CD4-positive, CD25-positive, alpha-beta regulatory T cell (primary cell): ENCODE results near the gene ANKS6. TPM values are rescaled to one million over a fixed set of nuclear protein-coding genes. Genes with fewer than 3 reads are reported as not detected.
A peak's percentile ranks its signal among the peaks of the same experiment; 100 is the strongest.

Experiments used
- ATAC-seq, 2 donors: fragments of 150-1000 bp; cut with Tn5 transposase; one replicate each; pipeline ENCODE4 v1.10.0; 2021; ENCODE audit warnings: low read depth in 2 of 2, moderate number of reproducible peaks in 2 of 2, moderate library complexity in 1 of 2
- DNase-seq, 3 donors: peaks; one replicate each; pipeline versions ENCODE4 v3.0.0 to v3.0.0-alpha.2; 2012 to 2022; ENCODE audit warnings: mixed read lengths in 1 of 3
- H3K27ac ChIP-seq: one replicate; pipeline ENCODE4 v1.7.0; 2013; ENCODE audit warnings: mild to moderate bottlenecking, low read length; ENCODE audit not compliant: insufficient read depth, poor library complexity, severe bottlenecking
- H3K27me3 ChIP-seq: one replicate; pipeline ENCODE4 v1.7.0; 2013; ENCODE audit warnings: low read length; ENCODE audit not compliant: control insufficient read depth, insufficient read depth
- H3K36me3 ChIP-seq: one replicate; pipeline ENCODE4 v1.7.0; 2013; ENCODE audit warnings: mild to moderate bottlenecking, low read length, moderate library complexity; ENCODE audit not compliant: control insufficient read depth, insufficient read depth
- H3K4me1 ChIP-seq: 2 replicates; pipeline ENCODE4 v1.7.0; 2013; ENCODE audit warnings: mild to moderate bottlenecking, low read length; ENCODE audit not compliant: insufficient read depth, control insufficient read depth, poor library complexity, severe bottlenecking
- H3K4me3 ChIP-seq: one replicate; pipeline ENCODE4 v1.7.0; 2013; ENCODE audit warnings: low read depth, mild to moderate bottlenecking, low read length, moderate library complexity
- H3K9me3 ChIP-seq, 2 experiments: 1 replicate in 1 of 2; 2 replicates in 1 of 2; pipeline ENCODE4 v1.7.0; 2013; ENCODE audit warnings: low read length in 2 of 2, mild to moderate bottlenecking in 1 of 2, moderate library complexity in 1 of 2; ENCODE audit not compliant: control insufficient read depth in 2 of 2
- H3K27ac Mint-ChIP-seq, 3 donors: one replicate each; pipeline ENCODE4 v1.8.0; 2020 to 2022; ENCODE audit warnings: mild to moderate bottlenecking in 3 of 3, mixed read lengths in 3 of 3, moderate library complexity in 2 of 3
- H3K27me3 Mint-ChIP-seq: one replicate; pipeline ENCODE4 v1.8.0; 2022; ENCODE audit warnings: mild to moderate bottlenecking, mixed read lengths
- H3K36me3 Mint-ChIP-seq: one replicate; pipeline ENCODE4 v1.8.0; 2020; ENCODE audit warnings: mixed read lengths
- H3K4me1 Mint-ChIP-seq, 4 donors: one replicate each; pipeline ENCODE4 v1.8.0; 2020 to 2022; ENCODE audit warnings: mixed read lengths in 4 of 4, mild to moderate bottlenecking in 1 of 4
- H3K4me3 Mint-ChIP-seq, 4 donors: one replicate each; pipeline ENCODE4 v1.8.0; 2020 to 2022; ENCODE audit warnings: mild to moderate bottlenecking in 4 of 4, mixed read lengths in 4 of 4, moderate library complexity in 3 of 4
- H3K9me3 Mint-ChIP-seq, 7 donors: one replicate each; pipeline ENCODE4 v1.8.0; 2020 to 2022; ENCODE audit warnings: mixed read lengths in 7 of 7, mild to moderate bottlenecking in 3 of 7, moderate library complexity in 2 of 7
- polyA plus RNA-seq, 4 donors: library from polyadenylated mRNA; unstranded; fragments of 300-500 nt; fragmentation: Illumina TruSeq; gene quantifications; one replicate each; pipeline ENCODE4 v1.2.3, GENCODE V29; 2021
- total RNA-seq: library from RNA; stranded (reverse); gene quantifications from one replicate; pipeline ENCODE4 v1.2.3, GENCODE V29; 2022

Gene ANKS6
- total and polyA plus RNA-seq, 5 donors from 2014 or later = 2.4 to 8.2 (median 2.6) TPM

GRCh38 chr9:98780059-98780749 is 16.2 kb downstream of the ANKS6 start:
- H3K36me3 ChIP-seq = no peaks in the 10 kb centered on the region
- H3K27ac ChIP-seq = no peak overlapping the region
- H3K9me3 Mint-ChIP-seq = no peaks in the 10 kb centered on the region
- no peaks in the 10 kb centered on the region for H3K9me3 ChIP-seq
- no peaks in the 10 kb centered on the region for H3K4me1 Mint-ChIP-seq
- no peaks in the 10 kb centered on the region for H3K27me3 Mint-ChIP-seq
- no peak for DNase-seq
- no peak overlapping the region for H3K4me3 ChIP-seq
- peak overlapping the region in 1 of 3 donors; percentile 46 for H3K27ac Mint-ChIP-seq
- no peaks in the 10 kb centered on the region for H3K27me3 ChIP-seq
- no peak for ATAC-seq
- no peaks in the 10 kb centered on the region for H3K4me1 ChIP-seq
- H3K36me3 Mint-ChIP-seq = peaks cover 22% of the 10 kb centered on the region
- H3K4me3 Mint-ChIP-seq = no peak overlapping the region

DNA sequence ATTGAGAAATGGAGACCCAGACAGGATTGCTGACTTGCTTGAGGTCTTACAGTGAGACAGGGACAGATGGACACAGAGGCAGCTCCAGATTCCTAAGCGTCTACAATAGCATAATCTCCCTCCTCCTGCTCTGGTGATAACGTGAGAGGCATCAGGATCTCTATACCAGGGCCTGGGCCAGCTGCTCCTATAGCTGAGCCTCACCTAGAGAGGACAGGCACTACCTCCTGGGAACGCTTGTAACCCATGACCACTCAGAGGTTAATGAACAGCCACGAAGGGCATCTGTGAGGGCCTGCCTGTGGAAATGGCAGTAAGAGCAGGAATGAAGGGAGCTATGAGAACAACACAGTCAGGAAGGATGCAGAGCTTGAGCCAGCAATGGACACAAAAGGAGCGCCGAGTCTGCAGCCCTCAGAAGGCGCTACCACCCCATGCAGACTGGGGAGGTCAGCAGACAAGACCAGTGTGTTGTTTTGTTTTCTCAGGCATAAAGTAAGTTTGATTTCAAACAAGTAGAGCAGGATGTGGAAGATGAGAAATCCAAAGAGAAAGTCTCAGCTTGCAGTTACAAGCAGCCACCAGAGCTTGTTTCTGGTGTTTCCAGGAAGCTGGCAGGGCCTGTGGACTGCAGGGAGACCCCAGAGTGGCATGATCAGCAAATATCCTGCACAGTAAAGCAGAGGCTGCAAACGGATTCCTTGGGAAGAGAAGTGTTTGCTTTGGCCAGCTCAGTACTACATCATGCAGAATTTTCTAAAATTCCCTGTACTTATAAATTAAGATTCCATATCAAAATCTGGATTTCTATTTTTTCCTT is 17.4 kb downstream of the ANKS6 start:
- DNase-seq = no peak
- H3K36me3 Mint-ChIP-seq = peaks cover 26% of the 10 kb centered on the region
- H3K27ac ChIP-seq = no peak overlapping the region
- H3K9me3 ChIP-seq = no peaks in the 10 kb centered on the region
- H3K27me3 ChIP-seq = no peaks in the 10 kb centered on the region
- no peak overlapping the region for H3K4me3 ChIP-seq
- H3K4me1 Mint-ChIP-seq = no peaks in the 10 kb centered on the region
- H3K4me3 Mint-ChIP-seq = no peak overlapping the region
- H3K9me3 Mint-ChIP-seq = no peaks in the 10 kb centered on the region
- no peak for ATAC-seq
- no peaks in the 10 kb centered on the region for H3K36me3 ChIP-seq
- H3K27me3 Mint-ChIP-seq = no peaks in the 10 kb centered on the region
- H3K27ac Mint-ChIP-seq = no peak overlapping the region
- H3K4me1 ChIP-seq = no peaks in the 10 kb centered on the region

GRCh38 chr9:98778251-98778650 is 18.1 kb downstream of the ANKS6 start:
- Histone ChIP-seq H3K27ac (no peak overlapping the region), H3K27me3 (no peaks in the 10 kb centered on the region), H3K4me1 (no peaks in the 10 kb centered on the region), H3K9me3 (no peaks in the 10 kb centered on the region), H3K36me3 (peaks cover 2% of the 10 kb centered on the region), H3K4me3 (no peak overlapping the region)
- ATAC-seq (no peak), DNase-seq (no peak)
- Mint-ChIP-seq H3K27me3 (no peaks in the 10 kb centered on the region), H3K4me1 (no peaks in the 10 kb centered on the region), H3K4me3 (no peak overlapping the region), H3K9me3 (no peaks in the 10 kb centered on the region), H3K27ac (no peak overlapping the region), H3K36me3 (peaks cover 32% of the 10 kb centered on the region)

DNA sequence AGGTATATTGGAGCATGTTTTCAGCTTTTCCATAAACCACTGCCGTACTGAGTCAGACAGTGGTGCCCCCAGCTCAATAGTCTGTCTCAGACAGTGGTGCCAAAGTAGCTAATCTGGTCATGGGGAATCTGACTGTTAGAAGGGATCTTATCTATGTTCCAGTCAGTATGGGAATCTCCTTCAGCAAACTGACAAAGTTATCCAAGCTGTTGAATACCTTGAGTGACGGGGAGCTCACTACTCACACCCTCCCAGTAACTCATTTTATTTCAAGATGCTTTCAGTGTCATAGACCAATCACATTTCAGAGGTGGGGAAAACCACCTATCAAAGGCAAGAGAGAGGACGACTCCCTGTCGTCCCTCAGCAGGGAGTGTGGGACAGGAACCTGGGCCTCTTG is 18.7 kb downstream of the ANKS6 start:
- Mint-ChIP-seq H3K27ac (no peak overlapping the region), H3K4me3 (no peak overlapping the region), H3K4me1 (no peaks in the 10 kb centered on the region), H3K27me3 (no peaks in the 10 kb centered on the region), H3K9me3 (no peaks in the 10 kb centered on the region), H3K36me3 (peaks cover 39% of the 10 kb centered on the region)
- no peak for DNase-seq
- peaks cover 5% of the 10 kb centered on the region for H3K36me3 ChIP-seq
- H3K9me3 ChIP-seq = no peaks in the 10 kb centered on the region
- no peaks in the 10 kb centered on the region for H3K27me3 ChIP-seq
- no peak for ATAC-seq
- H3K4me3 ChIP-seq = no peak overlapping the region
- no peaks in the 10 kb centered on the region for H3K4me1 ChIP-seq
- H3K27ac ChIP-seq = no peak overlapping the region

- Histone ChIP-seq H3K36me3 (peaks cover 15% of the 10 kb centered on the region), H3K9me3 (no peaks in the 10 kb centered on the region), H3K4me1 (no peaks in the 10 kb centered on the region), H3K4me3 (no peak overlapping the region), H3K27me3 (no peaks in the 10 kb centered on the region), H3K27ac (no peak overlapping the region)
- ATAC-seq (peak in 1 of 2 donors; percentile 34), DNase-seq (peak; percentile 11 to 61 (median 26))
- Mint-ChIP-seq H3K4me3 (no peak overlapping the region), H3K4me1 (no peaks in the 10 kb centered on the region), H3K27me3 (no peaks in the 10 kb centered on the region), H3K36me3 (peaks cover 39% of the 10 kb centered on the region), H3K27ac (no peak overlapping the region), H3K9me3 (no peaks in the 10 kb centered on the region)
Measured at GRCh38 chr9:98775831-98776441, 20.4 kb downstream of the ANKS6 start.

GRCh38 chr9:98774746-98775145 is 21.6 kb downstream of the ANKS6 start:
- H3K27me3 Mint-ChIP-seq = no peaks in the 10 kb centered on the region
- H3K4me1 Mint-ChIP-seq = no peaks in the 10 kb centered on the region
- ATAC-seq (no peak), DNase-seq (peak in 1 of 3 donors; percentile 15)
- no peak overlapping the region for H3K4me3 Mint-ChIP-seq
- H3K27ac Mint-ChIP-seq = no peak overlapping the region
- no peaks in the 10 kb centered on the region for H3K9me3 ChIP-seq
- H3K27ac ChIP-seq = no peak overlapping the region
- peaks cover 48% of the 10 kb centered on the region for H3K36me3 Mint-ChIP-seq
- H3K4me3 ChIP-seq = no peak overlapping the region
- H3K27me3 ChIP-seq = no peaks in the 10 kb centered on the region
- no peaks in the 10 kb centered on the region for H3K4me1 ChIP-seq
- no peaks in the 10 kb centered on the region for H3K9me3 Mint-ChIP-seq
- peaks cover 15% of the 10 kb centered on the region for H3K36me3 ChIP-seq

DNA sequence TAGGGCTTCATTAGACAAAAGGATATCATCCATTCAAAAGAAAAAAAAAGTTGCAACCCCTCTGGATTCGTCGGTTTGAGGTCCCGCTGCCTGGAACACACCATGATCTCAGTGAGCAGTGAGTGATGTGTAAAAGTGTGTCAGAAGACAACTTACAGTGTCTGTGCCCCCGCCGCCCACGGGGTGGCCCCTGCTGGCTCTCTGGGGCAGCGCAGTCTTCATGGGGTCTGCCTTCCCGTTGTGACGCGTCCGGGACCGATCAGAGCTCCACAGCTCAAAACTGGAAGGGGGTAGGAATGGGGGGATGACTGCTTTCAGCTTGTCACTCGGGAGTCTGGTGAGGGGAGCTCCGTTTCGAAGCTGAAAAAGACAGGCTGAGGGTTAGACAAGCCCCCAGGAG is 22.6 kb downstream of the ANKS6 start:
- Histone ChIP-seq H3K9me3 (no peaks in the 10 kb centered on the region), H3K4me1 (no peaks in the 10 kb centered on the region), H3K27ac (no peak overlapping the region), H3K4me3 (no peak overlapping the region), H3K36me3 (peaks cover 15% of the 10 kb centered on the region), H3K27me3 (no peaks in the 10 kb centered on the region)
- Mint-ChIP-seq H3K27me3 (no peaks in the 10 kb centered on the region), H3K4me1 (no peaks in the 10 kb centered on the region), H3K4me3 (no peak overlapping the region), H3K9me3 (no peaks in the 10 kb centered on the region), H3K36me3 (peaks cover 52% of the 10 kb centered on the region), H3K27ac (no peak overlapping the region)
- ATAC-seq = no peak
- no peak for DNase-seq
